LNCAP (cell line): ENCODE measurements around the gene UNC5B.

ENCODE experiments used
- CTCF ChIP-seq: fragments of 450-650 bp; IDR thresholded peaks from 2 replicates; pipeline ENCODE4 v1.5.1; 2017; ENCODE audit warnings: mild to moderate bottlenecking

Gene UNC5B

DNA sequence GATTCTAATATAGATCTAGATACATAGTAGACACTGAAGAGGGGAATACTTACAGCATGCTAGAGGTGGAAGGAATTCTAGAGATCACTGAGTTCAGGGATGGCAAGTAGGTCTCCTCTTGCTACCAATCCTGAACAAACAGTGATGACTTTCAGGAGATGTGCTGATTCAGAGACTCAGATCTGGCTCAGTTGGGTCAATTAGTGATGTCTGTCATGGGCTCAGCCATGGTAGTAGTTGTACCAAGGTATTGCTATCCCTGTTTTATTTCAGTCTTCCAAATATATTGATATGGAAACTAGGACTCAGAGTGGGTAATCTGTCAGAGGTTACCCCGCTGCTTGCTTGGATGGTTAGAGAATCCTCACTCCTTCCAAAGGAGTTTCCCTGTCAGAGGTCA lies 38.5 kb downstream of the UNC5B start:
- TF ChIP-seq CTCF = no peak

DNA sequence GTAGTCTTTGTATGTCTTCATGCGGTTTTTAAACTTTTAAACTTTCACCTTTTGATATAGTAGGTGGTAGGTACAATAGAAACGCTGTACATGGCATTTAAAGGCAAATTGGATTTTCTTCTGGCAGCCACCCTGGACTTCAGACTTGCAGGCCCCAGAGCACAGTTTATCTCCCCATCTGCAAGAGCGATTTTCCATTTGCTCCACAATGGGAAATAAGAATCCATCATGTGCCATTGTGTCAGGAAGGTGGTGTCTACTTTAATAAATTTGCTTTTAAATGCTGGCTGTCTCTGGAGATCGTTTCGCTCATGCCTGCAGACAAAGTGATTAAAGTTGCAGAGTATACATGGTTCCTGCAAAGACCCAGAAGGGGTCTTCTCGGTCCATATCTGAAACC lies 38.9 kb downstream of the UNC5B start:
- no peak for TF ChIP-seq CTCF

- TF ChIP-seq CTCF = no peak
Observed at GRCh38 chr10:71252220-71252619, 39.9 kb downstream of the UNC5B start.

- TF ChIP-seq CTCF = no peak
Observed at GRCh38 chr10:71253981-71254818, 41.8 kb downstream of the UNC5B start.

DNA sequence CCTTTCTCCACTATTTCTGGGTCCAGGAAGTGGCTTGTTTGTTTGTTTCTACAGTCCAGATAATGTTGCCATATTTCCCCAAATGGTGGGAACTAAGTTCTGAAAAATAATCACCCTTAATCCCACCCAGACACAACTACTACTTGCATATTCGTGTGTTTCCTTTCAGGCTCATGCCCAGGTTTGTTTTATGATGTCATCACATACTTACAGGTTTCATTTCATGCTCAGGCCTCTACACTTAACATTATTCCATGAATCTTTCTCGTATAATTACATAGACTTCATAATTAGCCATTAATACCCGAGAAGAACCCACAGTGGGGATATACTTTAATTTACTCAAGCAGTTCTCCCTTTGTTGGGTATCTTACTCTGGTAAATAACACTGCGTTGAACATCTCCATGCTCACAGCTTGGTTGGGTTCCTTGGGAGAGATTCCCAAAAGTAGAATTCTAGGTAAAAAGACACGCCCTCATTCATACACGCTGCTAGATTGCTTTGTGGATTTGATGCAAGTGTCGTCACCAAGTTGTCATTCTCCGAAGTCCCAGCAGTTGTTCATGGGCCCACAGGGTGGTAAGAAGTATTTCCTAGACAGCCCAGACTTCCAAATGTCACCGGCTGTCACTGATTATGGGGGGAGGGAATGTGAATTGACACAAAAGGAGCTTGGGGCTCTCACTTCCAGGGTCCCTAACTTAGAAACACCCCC lies 42.6 kb downstream of the UNC5B start:
- TF ChIP-seq CTCF = no peak

DNA sequence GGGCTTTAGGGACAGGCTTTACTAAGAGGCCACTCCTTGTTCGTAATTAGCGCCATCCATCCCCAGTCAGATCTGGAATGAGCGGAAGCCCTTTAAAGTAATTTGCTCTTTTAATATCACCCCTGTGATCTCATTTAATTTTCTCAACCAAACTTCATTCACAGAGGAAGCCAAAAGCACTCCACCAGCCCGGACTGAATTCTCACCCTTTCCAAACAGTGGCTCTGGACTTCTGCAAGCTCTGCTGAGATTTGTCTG lies 43.1 kb downstream of the UNC5B start:
- TF ChIP-seq CTCF = no peak

GRCh38 chr10:71255808-71256660 lies 43.7 kb downstream of the UNC5B start:
- no peak for TF ChIP-seq CTCF
